ENCODE results near the gene UBE2L5. TPM values are rescaled to one million over a fixed set of nuclear protein-coding genes. Genes with fewer than 3 reads are reported as not detected.

Gene UBE2L5
- total RNA-seq, 1 donor from 2014 or later: not detected

DNA sequence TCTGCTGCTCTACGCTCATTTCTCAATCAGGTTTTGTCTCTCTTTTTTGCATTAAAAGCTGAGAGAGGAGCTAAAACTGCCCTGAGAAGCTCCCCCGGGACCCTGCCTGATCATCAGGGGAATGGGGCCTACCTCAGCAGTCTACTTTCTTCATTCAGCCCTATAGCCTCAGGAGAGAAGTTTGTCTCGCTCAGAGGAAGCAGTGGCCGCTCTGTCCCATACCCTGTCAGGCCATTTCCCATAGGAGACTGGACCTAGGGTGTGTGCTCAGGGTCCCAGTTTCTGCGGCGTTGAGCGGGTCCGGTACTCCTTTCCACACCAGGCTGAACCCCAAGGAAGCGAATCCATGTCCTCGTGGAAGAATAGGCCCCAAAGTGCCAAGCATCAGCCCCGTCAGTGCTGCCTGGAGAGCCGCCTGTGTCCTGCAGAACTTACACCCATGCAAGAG lies 21.7 kb downstream of the UBE2L5 start:
- Histone ChIP-seq H3K36me3 (ENCODE audit: insufficient read depth, low read length) (no peaks in the 10 kb centered on the region), H3K4me1 (ENCODE audit: insufficient read depth, low read length) (peaks cover 12% of the 10 kb centered on the region), H4K20me1 (ENCODE audit: insufficient read depth, low read length) (no peaks in the 10 kb centered on the region), H2AFZ (ENCODE audit: low read depth, low read length) (no peak overlapping the region), H3K27ac (ENCODE audit: low read depth, low read length) (no peak overlapping the region), H3K4me3 (ENCODE audit: insufficient read depth, low read depth, low read length) (no peak overlapping the region), H3K9ac (ENCODE audit: low read length) (no peak overlapping the region), H3K9me3 (ENCODE audit: insufficient read depth, low read depth, low read length) (no peaks in the 10 kb centered on the region), H3K27me3 (ENCODE audit: insufficient read depth, low read length) (no peaks in the 10 kb centered on the region), H3K79me2 (ENCODE audit: insufficient read depth, low read length) (no peaks in the 10 kb centered on the region), H3K4me2 (ENCODE audit: low read length) (no peak overlapping the region)
- no peaks in the 10 kb centered on the region for H3K27me3 Mint-ChIP-seq (ENCODE audit: low read depth, unreplicated experiment)
- peaks cover 5% of the 10 kb centered on the region for H3K4me1 Mint-ChIP-seq (ENCODE audit: low read depth, unreplicated experiment)
- H3K9me3 Mint-ChIP-seq (ENCODE audit: unreplicated experiment): no peaks in the 10 kb centered on the region
- FAIRE-seq (no peak), DNase-seq (ENCODE audit: low read depth) (no peak)
- TF ChIP-seq EZH2 (IDR thresholded peaks at IDR 0.05; ENCODE audit: insufficient read depth, low read length): no peak
- TF ChIP-seq, protein P1, sequence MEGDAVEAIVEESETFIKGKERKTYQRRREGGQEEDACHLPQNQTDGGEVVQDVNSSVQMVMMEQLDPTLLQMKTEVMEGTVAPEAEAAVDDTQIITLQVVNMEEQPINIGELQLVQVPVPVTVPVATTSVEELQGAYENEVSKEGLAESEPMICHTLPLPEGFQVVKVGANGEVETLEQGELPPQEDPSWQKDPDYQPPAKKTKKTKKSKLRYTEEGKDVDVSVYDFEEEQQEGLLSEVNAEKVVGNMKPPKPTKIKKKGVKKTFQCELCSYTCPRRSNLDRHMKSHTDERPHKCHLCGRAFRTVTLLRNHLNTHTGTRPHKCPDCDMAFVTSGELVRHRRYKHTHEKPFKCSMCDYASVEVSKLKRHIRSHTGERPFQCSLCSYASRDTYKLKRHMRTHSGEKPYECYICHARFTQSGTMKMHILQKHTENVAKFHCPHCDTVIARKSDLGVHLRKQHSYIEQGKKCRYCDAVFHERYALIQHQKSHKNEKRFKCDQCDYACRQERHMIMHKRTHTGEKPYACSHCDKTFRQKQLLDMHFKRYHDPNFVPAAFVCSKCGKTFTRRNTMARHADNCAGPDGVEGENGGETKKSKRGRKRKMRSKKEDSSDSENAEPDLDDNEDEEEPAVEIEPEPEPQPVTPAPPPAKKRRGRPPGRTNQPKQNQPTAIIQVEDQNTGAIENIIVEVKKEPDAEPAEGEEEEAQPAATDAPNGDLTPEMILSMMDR (IDR thresholded peaks at IDR 0.05; ENCODE audit: insufficient read depth, low read depth, low read length): no peak
- no peaks in the 10 kb centered on the region for H3K36me3 Mint-ChIP-seq (ENCODE audit: low read depth, unreplicated experiment)
- H3K4me3 Mint-ChIP-seq (ENCODE audit: unreplicated experiment): no peak overlapping the region
- no peak overlapping the region for H3K27ac Mint-ChIP-seq (ENCODE audit: unreplicated experiment)

- peak overlapping the region; percentile 85 for H3K4me2 ChIP-seq (ENCODE audit: low read length)
- H3K27me3 ChIP-seq (ENCODE audit: insufficient read depth, low read length): no peaks in the 10 kb centered on the region
- H4K20me1 ChIP-seq (ENCODE audit: insufficient read depth, low read length): no peaks in the 10 kb centered on the region
- H3K27ac ChIP-seq (ENCODE audit: low read depth, low read length): peak overlapping the region; percentile 36
- DNase-seq (ENCODE audit: low read depth) (no peak), FAIRE-seq (no peak)
- peak overlapping the region; percentile 96 for H2AFZ ChIP-seq (ENCODE audit: low read depth, low read length)
- H3K9me3 ChIP-seq (ENCODE audit: insufficient read depth, low read depth, low read length): no peaks in the 10 kb centered on the region
- no peaks in the 10 kb centered on the region for H3K79me2 ChIP-seq (ENCODE audit: insufficient read depth, low read length)
- H3K4me1 ChIP-seq (ENCODE audit: insufficient read depth, low read length): peaks cover 12% of the 10 kb centered on the region
- Mint-ChIP-seq H3K9me3 (ENCODE audit: unreplicated experiment) (no peaks in the 10 kb centered on the region), H3K27ac (ENCODE audit: unreplicated experiment) (peak overlapping the region; percentile 63), H3K36me3 (ENCODE audit: low read depth, unreplicated experiment) (no peaks in the 10 kb centered on the region), H3K27me3 (ENCODE audit: low read depth, unreplicated experiment) (no peaks in the 10 kb centered on the region), H3K4me1 (ENCODE audit: low read depth, unreplicated experiment) (peaks cover 5% of the 10 kb centered on the region), H3K4me3 (ENCODE audit: unreplicated experiment) (peak overlapping the region; percentile 47)
- H3K9ac ChIP-seq (ENCODE audit: low read length): peak overlapping the region; percentile 59
- H3K4me3 ChIP-seq (ENCODE audit: insufficient read depth, low read depth, low read length): peak overlapping the region; percentile 49
- H3K36me3 ChIP-seq (ENCODE audit: insufficient read depth, low read length): no peaks in the 10 kb centered on the region
- TF ChIP-seq, protein P1 (IDR thresholded peaks at IDR 0.05; ENCODE audit: insufficient read depth, low read depth, low read length): no peak
- no peak for TF ChIP-seq EZH2 (IDR thresholded peaks at IDR 0.05; ENCODE audit: insufficient read depth, low read length)
Observed at GRCh38 chr13:30446126-30446500, 23.8 kb downstream of the UBE2L5 start.

DNA sequence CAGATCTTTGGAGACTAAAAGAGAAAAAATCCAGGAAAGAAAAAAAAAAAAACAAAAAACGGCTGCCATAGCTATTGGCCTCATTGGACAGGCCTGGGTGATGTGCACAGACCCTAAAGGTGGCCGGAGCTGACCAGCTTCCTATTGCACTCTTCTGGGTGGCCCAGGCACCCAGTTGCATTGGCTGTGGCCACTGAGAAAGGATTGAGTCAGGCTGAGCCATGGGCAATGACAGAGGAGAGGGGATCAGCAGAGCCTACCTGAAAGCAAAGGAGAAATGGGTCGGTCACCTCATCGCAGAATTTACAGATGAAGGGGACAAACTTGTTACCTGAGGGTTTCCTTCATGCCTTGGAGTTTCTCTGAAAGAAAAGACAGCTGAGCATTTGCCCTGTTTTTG lies 26.1 kb downstream of the UBE2L5 start:
- H3K36me3 Mint-ChIP-seq (ENCODE audit: low read depth, unreplicated experiment): no peaks in the 10 kb centered on the region
- FAIRE-seq (no peak), DNase-seq (ENCODE audit: low read depth) (no peak)
- H3K4me1 Mint-ChIP-seq (ENCODE audit: low read depth, unreplicated experiment): peaks cover 5% of the 10 kb centered on the region
- H3K27ac Mint-ChIP-seq (ENCODE audit: unreplicated experiment): no peak overlapping the region
- Histone ChIP-seq H2AFZ (ENCODE audit: low read depth, low read length) (no peak overlapping the region), H3K27ac (ENCODE audit: low read depth, low read length) (no peak overlapping the region), H4K20me1 (ENCODE audit: insufficient read depth, low read length) (no peaks in the 10 kb centered on the region), H3K4me1 (ENCODE audit: insufficient read depth, low read length) (peaks cover 12% of the 10 kb centered on the region), H3K9ac (ENCODE audit: low read length) (no peak overlapping the region), H3K27me3 (ENCODE audit: insufficient read depth, low read length) (no peaks in the 10 kb centered on the region), H3K4me2 (ENCODE audit: low read length) (no peak overlapping the region), H3K4me3 (ENCODE audit: insufficient read depth, low read depth, low read length) (no peak overlapping the region), H3K36me3 (ENCODE audit: insufficient read depth, low read length) (no peaks in the 10 kb centered on the region), H3K9me3 (ENCODE audit: insufficient read depth, low read depth, low read length) (no peaks in the 10 kb centered on the region), H3K79me2 (ENCODE audit: insufficient read depth, low read length) (no peaks in the 10 kb centered on the region)
- H3K4me3 Mint-ChIP-seq (ENCODE audit: unreplicated experiment): no peak overlapping the region
- no peaks in the 10 kb centered on the region for H3K9me3 Mint-ChIP-seq (ENCODE audit: unreplicated experiment)
- TF ChIP-seq, protein P1 (IDR thresholded peaks at IDR 0.05; ENCODE audit: insufficient read depth, low read depth, low read length): no peak
- TF ChIP-seq EZH2 (IDR thresholded peaks at IDR 0.05; ENCODE audit: insufficient read depth, low read length): no peak
- no peaks in the 10 kb centered on the region for H3K27me3 Mint-ChIP-seq (ENCODE audit: low read depth, unreplicated experiment)

All from astrocyte (in vitro differentiated cells and primary cell).